ENCODE results near the gene VANGL1. TPM values are rescaled to one million over a fixed set of nuclear protein-coding genes. Genes with fewer than 3 reads are reported as not detected.

The VANGL1 gene
- total and polyA plus RNA-seq, 2 of the 8 experiments (the other 6 are each of a cell fraction or from before 2014, with no cell fraction given), result 9.4 to 13.4 TPM

DNA sequence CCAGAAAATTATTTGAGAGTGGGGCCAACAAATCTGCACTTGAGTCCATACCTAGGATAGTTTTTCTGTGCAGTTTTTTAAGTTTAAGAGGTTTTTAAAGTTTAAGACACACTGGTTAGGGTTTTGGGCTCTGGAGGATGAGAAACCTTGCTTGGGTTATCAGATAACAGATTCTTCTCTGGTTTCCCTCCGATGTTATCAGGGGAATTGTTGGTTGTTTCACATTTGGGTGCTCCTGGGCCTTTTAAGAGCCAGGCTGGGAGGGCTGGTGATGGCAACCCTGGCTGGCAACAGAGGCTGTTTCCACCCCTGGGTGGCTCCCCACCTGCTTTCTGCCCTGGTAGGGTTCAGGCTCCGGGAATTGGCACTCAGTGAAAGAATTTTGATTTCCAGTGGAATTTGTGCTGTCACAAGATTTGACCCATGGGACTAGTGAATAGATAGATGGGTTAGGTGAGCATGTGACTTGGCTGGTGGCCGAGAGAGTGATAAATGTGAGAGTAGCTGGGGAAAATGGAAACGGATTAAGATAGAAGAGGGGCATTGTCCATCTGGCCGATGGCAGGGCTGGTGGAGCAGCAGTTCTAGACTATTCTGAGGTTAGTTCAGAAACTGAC lies 14.8 kb downstream of the VANGL1 start (continued):
- TF ChIP-seq SIRT6 (IDR thresholded peaks at IDR 0.05; ENCODE audit: low read length) (no peak), CREB1 (IDR thresholded peaks at IDR 0.05) (no peak), RFX5 (IDR thresholded peaks at IDR 0.05; ENCODE audit: borderline replicate concordance, low read depth, low read length) (no peak), TAF7 (optimal IDR thresholded peaks at IDR 0.05; ENCODE audit: borderline replicate concordance, low read depth, low read length) (no peak), FOSL1 (IDR thresholded peaks at IDR 0.05; ENCODE audit: insufficient read depth, low read depth, low read length) (no peak), POLR2A (IDR thresholded peaks at IDR 0.05; ENCODE audit: control extremely low read depth in 1 of 2, low read depth in 2 of 2, low read length in 2 of 2) (no peak), CTBP2 (IDR thresholded peaks at IDR 0.05; ENCODE audit: borderline replicate concordance, insufficient read depth, insufficient read length, low read length) (no peak), KDM4A (IDR thresholded peaks at IDR 0.05; ENCODE audit: low read depth, low read length, severe bottlenecking) (no peak)

All from H1 (cell line).